Endometrial microvascular endothelial cells (primary cell): Measurements from ENCODE around the gene LZTS3. TPM values are rescaled to one million over a fixed set of nuclear protein-coding genes. Genes with fewer than 3 reads are reported as not detected.
"Not testable (repeated sequence)": the region's sequence is repeated elsewhere in the genome, so short reads cannot be mapped to it uniquely, and the experiment has no call there.

Experiments
- in situ Hi-C: cut with HindIII; loops from 2 replicates; pipeline ENCODE4 v1.10.0; 2017; ENCODE audit warnings: low sequenced_read_pairs, low pct_unique_long_range_greater_than_20kb; ENCODE audit errors: inconsistent ontology term
- total RNA-seq: library from RNA; depleted of rRNA; stranded (reverse); fragments of >200 nt; gene quantifications from one replicate; pipeline ENCODE4 v1.2.3, GENCODE V29; 2015; ENCODE audit errors: inconsistent ontology term

The LZTS3 gene
- total RNA-seq: 1.8 TPM

- in situ Hi-C loops: no loop called here
Measured at GRCh38 chr20:3172933-3173609, at the start of gene LZTS3. Gene LZTS3, minus strand, starts transcription at chr20:3173549. Its CDS starts 6,386 bp downstream, at chr20:3167163.

DNA sequence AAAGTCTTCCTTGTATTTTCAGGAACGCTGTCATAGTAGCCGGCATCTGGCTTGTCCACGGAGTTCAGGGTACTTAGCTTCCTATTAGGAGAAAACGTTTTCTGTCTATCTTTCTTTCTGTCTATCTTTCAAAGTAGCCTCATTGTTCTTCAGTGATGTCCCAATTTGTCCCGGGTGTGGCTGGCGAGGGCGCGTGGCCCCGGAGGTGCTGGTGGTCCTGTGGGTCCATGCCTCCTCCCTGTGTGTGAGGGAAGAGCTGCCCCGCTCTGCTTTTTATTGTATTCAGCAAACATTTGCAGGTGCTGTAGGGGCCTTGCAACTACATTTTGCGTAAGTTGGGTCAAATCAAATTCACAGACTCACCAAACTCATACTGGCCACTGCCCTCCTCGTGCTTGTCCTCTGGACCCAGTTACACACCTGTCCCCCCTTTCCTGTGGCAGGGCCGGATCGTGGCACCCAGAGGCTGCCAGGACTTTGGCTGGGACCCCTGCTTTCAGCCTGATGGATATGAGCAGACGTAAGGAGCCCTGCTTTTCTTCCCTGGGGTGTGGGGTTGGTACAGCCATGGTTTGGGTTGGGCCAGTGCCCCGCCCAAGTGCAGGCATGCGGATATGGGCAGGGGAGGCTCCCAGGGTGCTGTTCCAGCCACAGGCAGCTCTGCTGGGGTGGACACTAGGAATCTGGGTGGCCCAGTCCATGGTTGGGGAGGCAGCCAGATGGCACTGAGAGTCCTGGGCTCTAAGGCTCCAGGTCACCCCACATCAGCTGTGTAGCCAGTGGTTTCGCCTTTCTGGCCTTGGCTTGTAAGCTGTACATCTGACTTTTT, 48.3 kb upstream of the LZTS3 start:
- in situ Hi-C loops: no loop called here

- in situ Hi-C loops: no loop called here
Measured at GRCh38 chr20:3218307-3218988, 45.1 kb upstream of the LZTS3 start.

GRCh38 chr20:3215359-3215917, 42.1 kb upstream of the LZTS3 start:
- in situ Hi-C loops: not testable (repeated sequence)

DNA sequence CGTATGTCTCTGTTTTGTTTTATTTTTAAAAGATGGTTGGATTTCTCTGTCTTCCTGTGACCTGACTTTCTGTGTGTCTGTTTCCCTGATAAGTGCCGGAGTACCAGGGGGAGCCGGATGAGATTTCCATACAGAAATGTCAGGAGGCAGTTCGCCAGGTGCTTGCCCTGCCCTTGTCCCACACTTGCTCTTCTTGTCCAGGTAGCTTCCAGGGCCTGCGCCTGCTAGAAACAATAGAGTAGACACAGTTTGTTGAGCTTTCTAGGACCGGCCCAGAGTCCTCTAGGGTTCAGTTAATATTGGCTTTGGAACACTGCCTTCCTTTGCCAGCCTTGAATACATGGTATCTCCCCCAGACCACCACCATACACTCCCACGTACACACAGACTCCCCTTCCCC, 39.9 kb upstream of the LZTS3 start:
- in situ Hi-C loops: no loop called here

GRCh38 chr20:3210346-3210745, 37.0 kb upstream of the LZTS3 start:
- in situ Hi-C loops: no loop called here

DNA sequence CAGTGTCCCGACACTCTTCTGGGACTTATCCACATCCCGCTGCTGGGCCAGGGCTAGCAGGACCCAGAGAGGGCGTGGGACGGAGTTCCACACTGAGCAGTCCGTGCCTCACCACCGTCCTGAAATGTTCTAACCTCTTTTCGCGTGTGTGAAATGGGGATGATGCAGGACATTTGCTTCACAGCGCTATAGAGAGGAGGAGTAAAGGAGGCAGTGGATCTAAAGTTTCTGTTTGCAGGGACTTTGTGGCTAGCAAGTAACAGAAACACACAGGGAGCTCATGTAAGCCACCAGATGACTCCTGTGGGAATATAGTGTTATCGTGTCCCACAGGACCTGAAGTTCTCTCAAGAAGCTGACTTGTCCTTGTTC, 36.6 kb upstream of the LZTS3 start:
- in situ Hi-C loops: no loop called here

DNA sequence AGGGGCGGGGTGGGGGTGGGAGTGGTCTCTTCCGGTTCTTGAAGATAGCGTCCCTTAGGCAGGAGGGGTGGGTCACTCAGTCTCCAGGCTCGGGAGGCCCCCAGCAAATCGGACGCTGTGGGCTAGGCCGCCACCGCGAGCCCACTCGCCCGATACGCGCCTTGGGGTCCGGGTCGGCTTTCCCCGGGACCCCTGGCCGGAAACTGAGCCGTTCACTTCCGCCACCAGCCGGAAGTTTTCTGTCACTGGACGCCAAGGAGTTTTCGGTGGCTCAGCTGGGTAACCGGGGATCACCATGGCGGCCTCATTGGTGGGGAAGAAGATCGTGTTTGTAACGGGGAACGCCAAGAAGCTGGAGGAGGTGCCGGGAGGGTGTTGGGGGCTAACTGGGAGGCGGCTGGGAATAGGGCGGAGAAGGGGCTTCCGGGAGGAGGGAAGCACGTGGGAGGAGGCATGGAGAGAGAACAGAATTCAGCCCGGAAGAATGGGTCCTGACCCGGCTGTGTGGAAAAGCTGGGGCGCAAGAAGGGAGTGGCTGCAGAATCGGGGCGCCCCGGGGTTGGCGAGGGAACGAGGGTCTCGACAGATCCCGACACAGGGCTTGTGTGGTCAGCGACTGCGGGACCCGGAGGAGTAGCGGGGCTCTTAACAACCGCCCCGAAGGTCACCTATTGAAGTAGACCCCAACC, 36.1 kb upstream of the LZTS3 start, which contains the start of gene ITPA:
TSS of gene ITPA (plus strand) at position 242 of the 689 bp plus-strand sequence. CDS start at position 296, 54 bp downstream.
- in situ Hi-C loops: no loop called here

DNA sequence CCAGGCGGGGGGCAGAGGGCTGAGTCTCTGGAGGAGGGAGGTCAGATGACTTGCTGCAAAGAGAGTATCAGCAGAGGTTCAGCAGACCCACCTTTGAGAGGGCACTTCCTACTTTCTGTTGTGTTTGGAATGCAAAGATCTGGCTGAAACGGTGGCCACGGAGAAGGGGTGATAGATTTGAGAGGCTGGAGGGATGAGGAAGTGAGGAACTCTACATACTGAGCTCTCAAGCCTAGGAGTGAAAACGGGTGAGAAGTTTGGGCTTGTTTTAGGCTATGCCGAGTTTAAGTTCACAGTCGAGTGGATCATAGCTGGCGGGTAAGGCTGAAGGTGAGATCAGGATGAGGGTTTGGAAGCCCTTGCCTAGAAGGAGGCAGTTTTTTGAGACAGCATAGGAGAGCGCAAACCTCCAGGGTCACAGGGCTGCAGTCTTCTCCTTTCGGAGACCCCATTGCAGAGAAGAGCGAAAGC, 35.5 kb upstream of the LZTS3 start:
- in situ Hi-C loops: no loop called here

- in situ Hi-C loops: no loop called here
Measured at GRCh38 chr20:3204124-3204794, 30.9 kb upstream of the LZTS3 start, which contains the start of gene DDRGK1. Gene DDRGK1, minus strand, starts transcription at chr20:3204682. Its CDS starts 55 bp downstream, at chr20:3204627.

DNA sequence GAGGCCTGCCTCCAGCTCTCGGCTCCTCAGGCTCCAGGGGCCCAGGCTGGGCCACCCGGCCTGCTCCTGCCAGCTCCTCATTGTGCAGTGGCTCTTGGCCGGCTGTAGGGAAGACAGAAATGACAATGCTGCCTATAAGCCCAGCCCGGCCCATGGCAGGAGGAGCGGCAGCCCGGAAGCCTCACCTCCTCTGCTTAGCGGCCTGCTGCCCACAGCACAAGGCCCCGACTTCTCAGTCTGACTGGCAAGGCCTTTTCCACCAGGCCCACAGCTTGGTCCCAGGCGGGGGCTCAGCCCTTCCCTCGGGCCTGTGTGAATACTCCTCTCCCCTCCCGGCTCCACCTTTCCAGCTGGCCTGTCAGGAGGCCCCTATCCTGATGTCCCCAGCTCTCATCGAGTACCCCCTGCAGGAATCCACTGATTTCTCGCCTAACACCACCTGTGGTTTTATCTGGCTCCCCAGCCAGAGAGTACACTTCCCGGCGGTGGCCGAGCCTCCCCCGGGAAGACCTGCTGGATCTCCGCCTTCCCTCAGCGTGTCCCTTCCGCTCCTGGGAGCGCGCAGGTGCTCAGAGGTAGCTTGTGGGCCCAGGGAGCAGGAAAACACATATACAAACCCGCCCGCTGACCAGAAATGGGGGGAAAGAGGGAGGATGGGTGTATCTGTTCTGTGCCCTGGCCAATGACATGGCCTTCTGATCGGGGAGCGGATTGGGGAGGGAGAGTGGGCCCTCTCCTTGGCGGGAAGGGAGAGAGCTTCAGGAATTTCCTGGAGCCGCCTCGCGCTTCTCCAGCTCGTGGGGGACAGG, 30.2 kb upstream of the LZTS3 start:
- in situ Hi-C loops: no loop called here

GRCh38 chr20:3202965-3203314, 29.6 kb upstream of the LZTS3 start:
- in situ Hi-C loops: no loop called here

- in situ Hi-C loops: no loop called here
Measured at GRCh38 chr20:3199976-3200755, 26.8 kb upstream of the LZTS3 start.

GRCh38 chr20:3199206-3199605, 25.9 kb upstream of the LZTS3 start:
- in situ Hi-C loops: no loop called here

DNA sequence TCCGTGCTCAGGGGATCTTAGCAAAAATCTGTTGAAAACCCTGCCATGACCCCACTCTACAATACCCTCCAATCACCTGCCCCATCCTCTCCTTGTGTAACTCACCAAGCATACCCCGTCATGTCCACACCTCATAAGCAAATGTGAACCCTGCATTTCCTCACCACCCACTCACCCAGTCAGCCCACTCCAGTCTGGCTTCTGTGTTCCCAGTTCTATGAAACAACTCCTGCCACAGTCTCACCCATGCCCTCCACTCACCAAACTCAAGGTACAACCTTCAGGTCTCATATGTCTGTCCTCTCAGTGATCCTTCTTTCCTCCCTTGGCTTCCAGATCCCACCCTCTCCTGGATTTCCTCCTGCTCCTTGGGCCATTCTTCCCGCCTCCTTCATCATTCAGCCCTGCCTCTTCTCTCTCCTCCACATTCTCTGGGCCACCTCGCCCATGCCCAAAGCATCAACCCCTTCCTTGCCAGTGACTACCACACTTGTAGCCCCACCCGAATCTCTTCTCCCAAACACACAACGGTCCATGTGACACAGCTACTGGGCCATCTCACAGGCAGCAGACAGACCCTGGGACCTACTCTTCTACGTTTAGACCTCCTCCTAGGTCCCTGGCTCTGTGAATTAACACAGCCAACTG, 22.4 kb upstream of the LZTS3 start:
- in situ Hi-C loops: no loop called here

DNA sequence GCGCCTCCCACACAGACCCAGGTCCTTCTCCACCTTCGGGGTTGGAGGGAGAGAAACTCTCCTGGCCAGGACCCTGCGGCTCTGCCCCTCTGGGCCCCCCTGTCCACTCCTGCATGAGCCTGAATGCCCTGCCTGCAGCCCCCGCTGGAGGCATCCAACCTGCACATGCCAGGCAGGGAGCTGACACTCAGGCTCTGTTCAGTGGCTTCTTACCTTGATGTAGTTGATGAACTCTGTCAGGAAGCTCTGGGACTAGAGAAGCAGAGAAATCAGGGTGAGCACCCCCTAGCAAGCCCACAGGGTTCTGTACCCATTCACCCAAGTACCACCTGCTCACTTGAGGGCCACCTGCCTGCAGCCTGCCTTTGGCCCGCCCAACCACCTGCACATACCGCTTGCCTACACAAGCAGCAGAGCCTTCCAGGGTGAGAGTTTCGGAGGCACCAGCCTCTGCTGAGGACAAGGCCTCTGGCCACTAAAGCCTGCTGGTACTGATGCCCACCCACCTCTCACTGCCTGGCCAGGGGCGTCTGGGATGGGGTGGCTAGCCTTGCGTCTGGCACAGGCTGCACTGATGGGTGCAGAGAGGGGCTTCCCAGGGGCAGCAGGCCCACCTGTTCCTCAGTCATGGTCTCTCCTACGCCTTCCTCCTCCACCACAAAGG, 21.4 kb upstream of the LZTS3 start:
- in situ Hi-C loops: no loop called here
